Mammary epithelial cell (primary cell): ENCODE results near the gene ZBTB12.

Experiments
- CTCF ChIP-seq, 2 donors: IDR thresholded peaks in 1 of 2; conservative IDR thresholded peaks in 1 of 2; 2 replicates each; pipeline ENCODE4 v1.5.1; 2011 to 2012; ENCODE audit warnings: inconsistent platforms in 2 of 2, low read length in 2 of 2, mild to moderate bottlenecking in 2 of 2, control low read depth in 1 of 2, low read depth in 1 of 2; ENCODE audit not compliant: insufficient read depth in 1 of 2; ENCODE audit errors: extremely low read depth in 1 of 2
- EZH2 ChIP-seq: IDR thresholded peaks from 2 replicates; pipeline ENCODE4 v1.6.1; 2012; ENCODE audit warnings: low read length, inconsistent platforms, borderline replicate concordance

- TF ChIP-seq EZH2, result no peak
- no peak for TF ChIP-seq CTCF (conservative IDR thresholded peaks at IDR 0.05 in 1 of 2, IDR thresholded peaks at IDR 0.05 in 1 of 2; ENCODE audit: extremely low read depth in 1 of 2, insufficient read depth in 1 of 2, low read depth in 1 of 2, low read length in 2 of 2)
Observed at GRCh38 chr6:31940256-31940664, 38.4 kb upstream of the ZBTB12 start.
